GM19468 (cell line): ENCODE measurements around the gene PHLDA1.
"Not testable (repeated sequence)": the region's sequence is repeated elsewhere in the genome, so short reads cannot be mapped to it uniquely, and the experiment has no call there.

Source experiments
- ATAC-seq: cut with Tn5 transposase; IDR thresholded peaks from one replicate; pipeline ENCODE4 v1.9.1; 2021; ENCODE audit warnings: mild to moderate bottlenecking, moderate library complexity, moderate number of reproducible peaks; ENCODE audit not compliant: unreplicated experiment; ENCODE audit errors: extremely low read depth

The PHLDA1 gene

DNA sequence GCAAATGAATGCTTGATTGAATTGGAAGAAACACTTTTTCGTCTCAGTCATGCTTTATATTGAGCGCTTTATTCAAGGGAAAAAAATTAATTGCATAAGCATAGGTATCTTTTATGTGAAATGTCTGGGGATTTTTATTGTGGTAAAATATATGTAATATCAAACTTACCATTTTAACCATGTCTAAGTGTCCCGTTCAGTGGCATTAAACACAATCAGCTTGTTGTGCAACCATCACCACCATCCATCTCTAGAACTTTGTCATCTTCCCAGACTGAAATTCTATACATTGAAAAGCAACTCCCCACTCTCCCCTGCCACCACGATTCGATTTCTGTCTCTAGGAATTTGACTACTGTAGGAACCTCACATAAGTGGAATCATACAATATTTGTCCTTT is 39.8 kb downstream of the PHLDA1 start:
- ATAC-seq, result no peak

GRCh38 chr12:75990189-75990912 is 41.2 kb downstream of the PHLDA1 start:
- no peak for ATAC-seq

GRCh38 chr12:75987709-75988108 is 43.9 kb downstream of the PHLDA1 start:
- not testable (repeated sequence) for ATAC-seq

- ATAC-seq, result no peak
Measured at GRCh38 chr12:75986001-75986746, 45.4 kb downstream of the PHLDA1 start.

DNA sequence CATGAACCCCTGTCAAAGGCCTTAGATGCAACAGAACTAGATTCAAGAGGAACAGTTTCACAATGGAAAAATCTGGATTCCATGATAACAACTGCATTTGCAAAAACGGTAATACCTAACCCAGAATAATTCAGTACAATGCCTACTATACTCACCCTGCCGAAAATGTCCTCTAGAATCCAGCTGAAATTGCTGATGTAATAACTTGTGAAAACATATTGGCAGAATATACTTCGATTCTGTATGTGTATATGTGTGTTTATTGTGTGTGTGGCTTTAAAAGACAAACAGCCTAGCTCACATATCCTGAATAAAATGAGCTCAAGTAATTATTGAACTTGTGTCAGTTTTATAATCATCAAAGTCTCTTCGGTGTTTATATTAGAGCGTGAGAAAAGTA is 46.0 kb downstream of the PHLDA1 start:
- no peak for ATAC-seq

DNA sequence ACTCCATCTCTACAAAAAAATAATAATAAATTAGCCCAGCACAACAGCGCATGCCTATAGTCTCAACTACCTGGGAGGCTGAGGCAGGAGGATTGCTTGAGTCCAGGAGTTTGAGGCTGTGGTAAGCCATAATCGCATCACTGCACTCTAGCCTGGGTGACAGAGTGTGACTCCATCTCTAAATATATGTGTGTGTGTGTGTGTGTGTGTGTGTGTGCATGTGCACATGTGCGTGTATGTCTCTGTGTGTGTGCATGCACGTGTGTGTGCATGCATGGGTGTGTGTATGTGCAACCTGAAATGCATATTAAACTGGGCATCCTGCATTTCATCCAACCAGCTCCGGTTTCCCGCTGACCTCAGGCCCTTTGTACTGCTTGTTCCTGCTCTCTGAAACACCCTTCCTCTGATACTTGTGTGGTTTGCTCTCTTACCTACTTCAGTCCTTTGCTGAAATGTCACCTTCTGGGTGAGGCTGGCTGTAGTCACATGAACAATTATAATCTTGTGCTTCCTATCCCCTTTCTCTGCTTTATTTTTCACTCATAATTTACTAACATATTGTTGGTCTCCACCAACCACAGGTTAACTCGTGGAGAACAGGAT is 46.9 kb downstream of the PHLDA1 start:
- no peak for ATAC-seq

- not testable (repeated sequence) for ATAC-seq
Measured at GRCh38 chr12:75983851-75984250, 47.7 kb downstream of the PHLDA1 start.

DNA sequence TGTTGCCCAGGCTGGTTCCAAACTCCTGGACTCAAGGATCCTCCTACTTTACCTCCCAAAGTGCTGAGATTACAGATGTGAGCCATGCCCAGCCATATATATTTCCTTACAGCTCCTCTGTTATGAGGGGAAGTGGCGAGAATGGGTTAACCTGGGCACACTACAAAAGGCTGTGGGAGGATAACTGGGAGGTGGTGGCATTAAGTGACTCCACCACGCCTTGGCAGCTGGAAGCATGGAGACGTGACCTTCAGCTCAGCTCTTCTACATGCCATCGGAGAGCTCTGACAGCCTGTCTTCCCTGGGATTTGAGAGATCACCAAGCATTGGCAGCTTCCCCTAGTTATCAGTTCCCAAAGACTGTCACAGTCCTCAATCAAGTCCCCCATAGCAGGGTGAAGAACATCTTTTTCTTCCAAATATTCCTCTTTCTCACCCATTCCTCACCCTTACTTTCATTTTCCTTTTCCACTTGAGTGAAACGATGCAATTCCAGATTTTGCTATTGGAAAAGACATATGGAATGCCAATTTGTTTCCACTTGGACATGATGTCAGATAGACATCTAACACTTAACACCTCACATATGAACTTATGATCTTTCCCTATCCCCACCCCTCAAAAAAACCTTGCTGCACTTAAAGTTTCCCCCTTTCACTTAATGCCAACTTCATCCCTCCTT is 48.5 kb downstream of the PHLDA1 start:
- no peak for ATAC-seq

GRCh38 chr12:75982169-75982564 is 49.4 kb downstream of the PHLDA1 start:
- ATAC-seq, result no peak

DNA sequence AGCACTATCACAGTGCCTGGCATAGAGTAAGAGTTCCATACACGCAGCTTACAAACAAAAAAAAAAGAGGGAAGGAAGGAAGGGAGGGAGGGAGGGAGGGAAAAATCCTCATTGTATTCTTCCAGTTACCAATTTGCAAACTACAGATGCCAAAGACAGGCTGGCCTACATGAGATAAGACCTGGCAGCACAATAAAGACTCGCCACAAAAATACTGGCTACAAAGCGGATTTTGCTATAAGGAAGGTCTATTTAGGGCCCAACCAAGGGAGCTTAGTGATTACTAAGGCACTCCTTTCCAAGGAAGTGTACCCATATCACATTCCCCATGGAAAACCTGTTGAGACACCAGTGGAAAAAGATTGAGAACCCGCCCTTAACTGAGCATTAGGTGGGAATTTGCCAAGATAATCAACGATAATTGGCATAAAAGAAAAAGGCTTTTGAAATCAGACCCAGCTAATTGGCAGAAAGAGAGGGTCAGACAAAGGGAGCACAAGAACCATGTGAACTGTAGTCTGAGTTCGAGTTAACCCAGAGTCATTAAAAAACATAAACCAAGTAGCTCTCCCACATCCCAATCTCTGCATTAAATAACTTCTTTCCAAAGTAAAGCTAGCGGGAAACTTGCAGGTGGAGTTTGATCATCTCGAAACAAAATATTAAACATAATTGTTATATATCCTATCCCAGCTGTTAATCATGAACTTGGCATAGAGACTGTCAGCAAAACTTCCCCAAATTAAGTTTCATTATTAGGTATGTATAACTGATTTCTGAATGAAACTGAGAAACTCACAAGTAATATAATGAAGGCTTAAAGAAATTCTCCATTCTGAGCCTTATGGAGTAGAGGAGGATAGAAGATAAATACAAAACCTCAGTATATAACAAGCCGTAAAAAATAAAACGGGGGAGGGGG is 50.1 kb downstream of the PHLDA1 start:
- peak; percentile 48 for ATAC-seq

DNA sequence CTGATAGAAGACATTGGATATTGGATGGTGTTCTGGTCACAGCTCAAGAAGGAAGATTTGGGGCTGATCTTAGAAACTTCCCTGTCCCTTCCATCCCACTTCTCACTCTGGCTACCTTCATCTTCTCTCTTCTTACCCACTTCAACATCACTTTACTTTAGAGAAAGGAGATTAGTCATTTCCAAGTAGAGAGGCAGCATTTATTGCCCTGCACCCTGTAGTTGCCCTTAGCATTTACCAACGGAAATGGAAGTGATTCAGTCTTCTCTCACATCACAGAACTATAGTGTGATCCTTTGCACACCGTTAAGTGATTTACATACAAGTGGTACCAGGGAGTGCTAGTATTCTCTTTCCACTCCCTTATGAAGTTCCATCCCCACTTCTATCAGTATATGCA is 52.4 kb downstream of the PHLDA1 start:
- ATAC-seq, result peak; percentile 12

GRCh38 chr12:75978677-75979076 is 52.9 kb downstream of the PHLDA1 start:
- ATAC-seq, result no peak

DNA sequence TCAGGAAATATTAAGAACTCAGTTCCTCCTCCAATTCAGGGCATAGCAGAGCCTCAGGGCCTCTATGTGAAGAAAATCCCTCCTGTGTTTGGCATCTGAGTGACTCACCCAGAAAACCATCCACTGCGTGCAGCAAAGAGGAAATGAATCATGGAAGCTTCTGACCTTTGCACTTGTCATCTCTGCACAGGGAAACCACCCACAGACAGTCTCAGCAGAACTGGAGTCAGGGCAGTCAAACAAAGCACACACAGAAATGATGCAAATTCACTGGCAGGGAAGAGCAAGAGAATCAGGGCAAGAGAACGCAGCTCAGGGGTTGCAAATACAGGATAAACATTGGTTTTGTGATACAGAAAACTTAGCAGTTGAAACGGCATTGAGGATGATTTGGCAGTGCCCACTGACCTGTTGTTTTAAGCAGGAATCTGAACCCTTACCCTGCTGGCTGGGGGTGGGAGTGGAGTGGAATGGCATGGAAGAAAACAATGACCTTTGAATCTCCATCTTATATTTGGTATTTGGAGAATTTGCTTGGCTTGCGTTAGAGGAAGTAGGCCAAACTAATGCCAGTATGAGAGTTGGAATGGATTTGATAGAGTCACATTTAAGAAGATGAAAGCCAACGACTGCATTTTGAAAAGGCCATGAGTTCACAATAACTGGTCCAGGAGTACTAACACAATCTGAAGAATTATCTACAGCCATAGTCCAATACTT is 53.5 kb downstream of the PHLDA1 start:
- peak; percentile 95 for ATAC-seq

DNA sequence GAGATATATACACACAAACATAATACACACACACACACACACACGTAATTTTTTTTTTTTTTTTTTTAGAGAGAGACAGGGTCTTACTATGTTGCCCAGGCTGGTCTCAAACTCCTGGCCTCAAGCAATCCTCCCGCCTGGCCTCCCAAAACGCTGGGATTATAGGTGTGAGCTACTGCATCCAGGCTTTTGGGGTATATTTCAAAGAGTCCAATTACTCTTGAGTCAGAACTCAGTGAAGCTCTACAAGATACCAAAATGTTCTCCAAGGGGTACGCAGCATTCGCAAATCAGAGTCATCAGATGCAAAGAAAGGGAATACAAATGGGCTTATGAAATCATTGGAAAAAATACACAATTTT is 54.0 kb downstream of the PHLDA1 start:
- no peak for ATAC-seq

GRCh38 chr12:75976913-75977312 is 54.7 kb downstream of the PHLDA1 start:
- ATAC-seq, result no peak

DNA sequence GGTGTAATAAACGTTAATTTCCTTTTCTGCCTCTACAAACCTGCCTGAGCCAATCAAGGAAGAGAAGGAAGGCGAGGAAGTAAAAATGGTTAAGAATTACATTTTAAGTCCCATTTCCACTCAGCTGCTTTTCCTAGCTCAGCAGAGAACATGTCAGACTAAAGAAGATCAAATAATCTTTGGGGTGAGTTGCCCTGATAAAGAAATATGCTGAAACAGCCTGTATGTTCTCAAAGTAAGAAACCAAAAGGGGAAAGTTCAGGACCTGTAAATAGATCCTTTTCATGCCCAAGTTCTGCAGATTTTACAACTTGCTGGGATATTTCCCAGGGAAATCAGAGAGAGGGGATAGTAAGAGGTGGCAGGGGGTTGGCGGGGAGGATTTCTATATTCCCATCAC is 55.5 kb downstream of the PHLDA1 start:
- no peak for ATAC-seq

DNA sequence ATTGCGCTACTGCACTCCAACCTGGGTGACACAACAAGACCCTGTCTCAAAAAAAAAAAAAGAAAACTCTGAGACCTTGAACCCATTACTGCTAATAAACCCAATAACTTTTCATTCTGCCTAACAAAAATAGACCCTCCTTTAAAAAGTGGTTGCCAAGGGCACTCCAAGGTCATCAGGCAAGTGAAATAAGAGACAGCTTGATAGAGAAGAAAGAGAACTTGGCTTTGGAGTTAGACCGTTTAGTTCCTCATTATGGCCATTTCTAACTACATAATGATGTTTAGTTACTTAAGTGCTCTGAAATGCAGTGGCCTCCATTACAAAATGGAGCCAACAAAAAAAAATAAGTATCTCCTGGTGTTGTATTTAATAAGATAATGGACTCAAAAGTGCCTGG is 55.9 kb downstream of the PHLDA1 start:
- no peak for ATAC-seq
